HK-2 (cell line): ENCODE measurements around the gene ZNF282.
A peak's percentile ranks its signal among the peaks of the same experiment; 100 is the strongest.
"Not testable (repeated sequence)": the region's sequence is repeated elsewhere in the genome, so short reads cannot be mapped to it uniquely, and the experiment has no call there.

Experiments used
- DNase-seq: peaks from one replicate; pipeline ENCODE4 v3.0.0-alpha.2; 2018; ENCODE audit not compliant: unreplicated experiment

Gene ZNF282

DNA sequence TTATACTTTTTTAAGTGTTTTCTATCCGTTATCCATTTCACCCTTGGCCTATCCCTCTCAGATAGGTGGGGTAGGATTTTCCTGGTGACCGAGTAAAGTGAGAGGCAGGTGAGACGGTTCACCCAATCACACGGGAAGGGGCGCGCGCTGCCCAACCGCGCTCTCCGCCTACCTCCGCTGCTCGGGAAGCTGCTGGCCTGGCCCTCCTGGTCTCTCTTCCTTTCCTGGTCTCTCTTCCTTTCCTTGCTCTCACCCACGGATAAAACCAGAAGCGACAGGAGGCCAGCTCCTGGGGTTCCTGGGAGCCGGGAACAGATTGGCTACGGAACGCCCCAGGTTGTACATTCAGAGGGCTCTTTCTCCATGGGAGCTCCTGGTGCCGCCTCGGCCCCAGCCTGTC lies 29.8 kb downstream of the ZNF282 start:
- no peak for DNase-seq

- DNase-seq: no peak
Measured at GRCh38 chr7:149225656-149226055, 30.3 kb downstream of the ZNF282 start.

- DNase-seq: not testable (repeated sequence)
Measured at GRCh38 chr7:149226366-149226765, 31.0 kb downstream of the ZNF282 start.

GRCh38 chr7:149226840-149227494 lies 31.6 kb downstream of the ZNF282 start:
- DNase-seq: no peak

GRCh38 chr7:149228831-149229471 lies 33.6 kb downstream of the ZNF282 start:
- DNase-seq: no peak

DNA sequence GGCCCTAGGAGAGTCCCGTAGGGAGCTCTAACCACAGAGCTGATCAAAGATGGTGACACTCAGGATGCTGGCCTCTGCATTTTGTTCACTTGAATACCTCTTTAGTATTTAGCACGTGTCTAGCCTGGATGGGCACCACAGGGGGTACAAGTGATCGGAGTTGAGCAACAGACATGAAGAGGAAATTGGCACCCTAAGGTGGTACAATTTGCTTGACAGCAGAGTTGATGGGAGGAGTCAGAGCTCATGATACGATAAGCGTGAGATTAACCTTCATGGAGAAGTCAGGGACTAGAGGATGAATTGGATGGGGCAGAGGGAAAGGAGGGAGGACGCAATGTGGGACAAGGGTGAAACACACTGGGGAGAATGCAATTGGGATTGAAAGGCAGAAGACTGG lies 34.2 kb downstream of the ZNF282 start:
- no peak for DNase-seq

DNA sequence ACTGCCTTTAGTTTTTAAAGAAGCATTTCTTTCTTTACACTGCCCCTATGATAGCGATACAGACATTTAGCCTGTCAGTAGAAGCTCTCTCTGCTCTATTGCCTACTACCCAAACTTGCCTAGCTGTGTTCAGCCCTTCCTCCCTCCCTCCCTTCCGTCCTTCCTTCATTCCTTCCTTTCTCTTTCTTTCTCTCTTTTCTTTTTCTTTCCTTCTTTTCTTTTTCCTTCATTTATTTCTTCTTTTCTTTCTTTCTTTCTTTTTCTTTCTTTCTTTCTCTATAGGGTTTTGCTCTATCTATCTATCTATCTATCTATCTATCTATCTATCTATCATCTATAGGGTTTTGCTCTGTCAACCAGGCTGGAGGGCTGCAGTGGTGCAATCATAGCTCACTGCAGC lies 37.0 kb downstream of the ZNF282 start:
- DNase-seq: no peak

- DNase-seq: peak; percentile 82
Measured at GRCh38 chr7:149233655-149234204, 38.4 kb downstream of the ZNF282 start.

- no peak for DNase-seq
Measured at GRCh38 chr7:149237502-149237901, 42.2 kb downstream of the ZNF282 start.

DNA sequence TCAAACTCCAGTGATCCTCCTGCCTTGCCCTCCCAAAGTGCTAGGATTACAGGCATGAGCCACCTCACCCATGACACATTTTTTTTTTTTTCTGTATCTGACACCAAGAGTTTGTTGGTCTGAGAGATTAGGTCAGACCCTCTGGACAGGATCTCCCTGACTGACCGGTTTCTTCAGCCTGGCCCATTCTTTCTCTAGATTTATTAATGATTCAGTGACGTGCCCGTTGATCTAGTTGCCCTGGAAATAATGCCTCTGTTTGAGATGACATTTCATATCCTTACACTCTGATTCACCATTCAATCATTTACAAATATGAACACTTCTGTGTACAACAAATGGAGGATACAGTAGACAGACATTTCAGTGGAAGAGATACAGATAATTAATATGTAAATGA lies 42.7 kb downstream of the ZNF282 start:
- DNase-seq: peak; percentile 52

DNA sequence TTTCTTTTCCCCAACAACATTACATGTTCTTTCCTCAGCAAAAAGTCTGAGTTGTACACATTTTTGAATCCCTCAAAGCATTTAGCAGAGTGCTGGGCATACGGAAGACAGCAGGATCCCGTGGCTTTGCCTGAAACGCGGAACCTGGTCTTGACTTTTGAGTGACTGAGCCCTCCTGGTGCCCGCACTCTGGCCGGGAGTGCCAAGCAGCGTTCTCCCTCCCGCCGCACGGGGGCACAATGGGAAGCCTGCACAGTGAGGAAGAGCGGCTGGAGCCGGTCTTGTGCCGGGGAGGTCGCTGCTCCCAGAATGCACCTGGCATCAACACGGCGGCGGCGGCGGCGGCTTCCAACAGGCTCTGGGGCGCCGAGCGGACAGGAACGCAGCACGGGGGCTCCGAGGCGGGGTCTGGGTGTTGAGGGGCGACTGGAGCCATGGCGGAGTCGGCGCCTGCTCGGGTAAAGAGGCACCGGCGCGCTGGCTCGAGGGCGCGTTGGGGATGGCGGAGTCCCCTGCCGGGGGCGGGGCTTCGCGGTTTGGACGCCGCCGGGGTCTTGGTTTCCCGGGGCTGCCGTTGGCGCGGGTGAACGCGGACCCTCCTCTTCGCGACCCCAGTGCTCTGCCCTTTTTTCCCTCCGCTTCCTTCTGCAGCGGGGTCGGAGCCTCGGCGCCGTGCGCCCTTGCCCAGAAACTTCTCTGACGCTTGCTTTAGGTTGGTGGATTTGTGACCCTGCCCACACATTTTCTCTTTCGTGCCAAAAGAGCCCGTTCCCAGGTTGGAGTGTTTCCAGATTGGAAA lies 44.2 kb downstream of the ZNF282 start, which contains the start of gene ZNF212:
ZNF212 (plus strand) TSS at position 307 of the 799 bp plus-strand sequence; CDS start at position 435, 128 bp downstream.
- peak; percentile 95 for DNase-seq

GRCh38 chr7:149240637-149241036 lies 45.3 kb downstream of the ZNF282 start:
- no peak for DNase-seq

DNA sequence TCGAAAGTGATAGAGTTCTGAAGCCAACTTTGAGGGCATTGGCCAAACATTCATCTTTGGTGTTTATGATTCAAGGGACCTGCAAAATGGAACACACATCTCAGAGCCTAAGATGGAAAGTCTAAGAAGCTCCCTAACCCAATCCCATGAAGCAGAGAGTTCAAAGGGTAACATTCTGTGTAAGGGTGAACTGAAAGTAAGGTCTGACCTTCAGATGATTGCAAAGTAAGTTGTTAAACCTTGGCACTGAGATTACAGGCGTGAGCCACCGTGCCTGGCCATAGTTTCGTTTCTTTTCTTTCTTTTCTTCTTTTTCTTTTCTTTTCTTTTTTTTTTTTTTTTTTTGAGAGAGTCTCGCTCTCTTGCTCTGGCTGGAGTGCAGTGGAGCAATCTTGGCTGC lies 46.4 kb downstream of the ZNF282 start:
- no peak for DNase-seq

DNA sequence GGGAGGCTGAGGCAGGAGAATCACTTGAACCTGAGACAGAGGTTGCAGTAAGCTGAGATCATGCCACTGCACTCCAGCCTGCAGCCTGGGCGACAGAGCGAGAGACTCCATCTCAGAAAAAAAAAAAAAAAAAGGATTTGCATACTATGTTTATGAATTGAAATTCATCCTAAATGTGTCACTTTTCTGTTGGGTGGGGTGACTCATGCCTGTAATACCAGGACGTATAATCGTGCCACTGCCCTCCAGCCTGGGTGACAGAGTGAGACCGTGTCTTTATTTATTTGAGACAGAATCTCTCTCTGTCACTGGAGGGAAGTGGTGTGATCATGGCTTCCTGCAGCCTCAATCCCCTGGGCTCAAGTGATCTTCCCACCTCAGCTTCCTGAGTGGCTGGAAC lies 49.9 kb downstream of the ZNF282 start:
- no peak for DNase-seq

- no peak for DNase-seq
Measured at GRCh38 chr7:149245744-149246143, 50.4 kb downstream of the ZNF282 start.

- no peak for DNase-seq
Measured at GRCh38 chr7:149248777-149249176, 53.4 kb downstream of the ZNF282 start.

DNA sequence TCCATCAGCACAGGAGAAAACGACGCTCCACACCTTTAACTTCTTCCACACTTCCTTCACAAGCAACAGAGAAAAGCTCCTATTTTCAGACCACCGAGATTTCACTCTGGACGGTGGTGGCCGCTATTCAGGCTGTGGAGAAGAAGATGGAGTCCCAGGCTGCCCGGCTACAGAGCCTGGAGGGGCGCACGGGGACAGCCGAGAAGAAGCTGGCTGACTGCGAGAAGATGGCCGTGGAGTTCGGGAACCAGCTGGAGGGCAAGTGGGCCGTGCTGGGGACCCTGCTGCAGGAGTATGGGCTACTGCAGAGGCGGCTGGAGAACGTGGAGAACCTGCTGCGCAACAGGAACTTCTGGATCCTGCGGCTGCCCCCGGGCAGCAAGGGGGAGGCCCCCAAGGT lies 54.8 kb downstream of the ZNF282 start:
- DNase-seq: not testable (repeated sequence)

DNA sequence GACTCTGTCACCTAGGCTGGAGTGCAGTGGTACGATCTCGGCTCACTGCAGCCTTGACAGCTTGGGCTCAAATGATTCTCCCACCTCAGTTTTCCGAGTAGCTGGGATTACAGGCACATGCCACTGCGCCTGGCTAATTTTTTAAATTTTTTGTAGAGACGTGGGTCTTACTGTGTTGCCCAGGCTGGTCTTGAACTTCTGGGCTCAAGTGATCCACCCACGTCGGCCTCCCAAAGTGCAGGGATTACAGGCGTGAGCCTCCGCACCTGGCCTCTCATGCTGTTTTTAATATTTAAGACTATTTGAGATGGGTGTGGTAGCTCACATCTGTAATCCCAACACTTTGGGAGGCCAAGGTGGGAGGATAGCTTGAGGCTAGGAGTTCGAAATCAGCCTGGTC lies 56.2 kb downstream of the ZNF282 start:
- not testable (repeated sequence) for DNase-seq

GRCh38 chr7:149252378-149252777 lies 57.0 kb downstream of the ZNF282 start:
- no peak for DNase-seq

DNA sequence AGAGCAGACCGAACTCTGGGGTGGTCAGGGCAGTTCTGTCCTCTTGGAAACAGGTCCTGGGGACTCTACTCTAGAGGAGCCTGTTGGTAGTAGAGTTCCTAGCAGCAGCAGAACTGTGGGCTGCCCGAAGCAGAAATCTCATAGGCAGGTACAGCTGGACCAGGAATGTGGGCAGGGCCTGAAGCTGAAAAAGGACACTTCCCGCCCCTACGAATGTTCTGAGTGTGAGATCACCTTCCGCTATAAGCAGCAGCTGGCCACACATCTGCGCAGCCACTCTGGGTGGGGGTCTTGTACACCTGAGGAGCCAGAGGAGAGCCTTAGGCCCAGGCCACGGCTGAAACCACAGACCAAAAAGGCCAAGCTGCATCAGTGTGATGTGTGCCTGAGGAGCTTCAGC lies 58.3 kb downstream of the ZNF282 start:
- DNase-seq: no peak

DNA sequence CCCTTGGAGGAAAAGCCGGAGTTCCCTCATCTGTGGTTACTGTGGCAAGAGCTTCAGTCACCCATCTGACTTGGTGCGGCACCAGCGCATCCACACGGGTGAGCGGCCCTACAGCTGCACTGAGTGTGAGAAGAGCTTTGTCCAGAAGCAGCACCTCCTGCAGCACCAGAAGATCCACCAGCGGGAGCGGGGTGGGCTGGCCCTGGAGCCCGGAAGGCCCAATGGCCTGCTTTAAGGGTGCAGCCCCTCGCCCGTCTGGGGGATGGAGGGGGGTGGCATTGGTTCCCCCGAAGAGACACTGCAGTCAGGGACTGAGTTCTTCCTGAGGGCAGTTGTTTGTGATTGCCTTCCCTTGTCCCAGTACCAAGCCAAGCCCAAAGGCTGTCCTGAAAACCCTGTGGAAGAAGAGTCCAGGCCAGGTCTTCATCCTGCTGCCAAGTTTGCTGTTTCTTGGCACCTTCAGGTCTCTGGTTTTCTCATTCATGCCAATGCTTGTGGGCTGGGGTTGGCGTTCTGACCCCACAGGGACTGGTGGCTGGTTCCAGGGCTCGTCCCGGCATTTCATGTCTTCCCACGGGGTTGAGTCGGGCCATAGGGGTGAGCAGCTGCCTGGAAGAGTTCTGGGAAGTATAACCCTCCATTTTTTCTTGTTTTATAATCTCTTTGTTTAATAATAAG lies 59.0 kb downstream of the ZNF282 start:
- DNase-seq: no peak

DNA sequence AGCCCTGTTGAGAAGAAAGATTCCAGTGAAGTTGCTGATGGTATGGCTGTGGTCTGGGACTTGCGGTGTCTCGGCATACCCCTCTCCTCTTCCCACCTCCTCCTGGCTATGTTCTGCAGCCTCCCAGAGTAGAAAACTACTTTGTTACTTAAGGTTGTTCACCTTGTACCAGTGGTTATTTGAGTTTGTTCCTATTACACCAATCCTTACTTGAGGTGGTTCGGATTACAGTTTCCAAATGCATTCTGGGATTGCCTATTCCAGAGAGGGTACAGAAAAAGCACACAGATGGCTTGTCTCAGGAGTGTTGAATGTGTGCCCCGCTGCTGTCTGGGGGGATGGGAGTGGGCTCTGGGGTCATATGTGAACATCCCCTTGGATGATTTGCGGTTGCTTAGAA lies 59.8 kb downstream of the ZNF282 start:
- DNase-seq: no peak
